ENCODE results near the gene POLN. TPM values are rescaled to one million over a fixed set of nuclear protein-coding genes. Genes with fewer than 3 reads are reported as not detected.

Gene POLN
- total and polyA plus RNA-seq, 11 donors: 0.38 to 4.5 (median 1.9) TPM

- TF ChIP-seq POLR2A (IDR thresholded peaks at IDR 0.05) (no peak), CTCF (IDR thresholded peaks at IDR 0.05) (no peak)
These were observed 217.2 kb downstream of the POLN start for GRCh38 chr4:2024683-2025082.

More at GRCh38 chr4:2024683-2025082, 217.2 kb downstream of the POLN start:
- Histone ChIP-seq H3K4me3 (no peak overlapping the region), H3K9me3 (no peaks in the 10 kb centered on the region), H3K27me3 (peaks cover 0 to 34% (median 0%) of the 10 kb centered on the region in 9 donors), H3K36me3 (no peaks in the 10 kb centered on the region), H3K4me1 (peaks cover 0 to 9% (median 1%) of the 10 kb centered on the region in 12 donors), H3K27ac (no peak overlapping the region)
- DNase-seq (no peak), ATAC-seq (no peak)
- intact Hi-C loops (cut with DNase I): no loop called here

Other genes with a start within 250 kb of the POLN start
- gene NELFA, start 233.1 kb downstream of the POLN start, total RNA-seq: 10 to 100 TPM in 5 of 9 donors, 1 to 10 TPM in 4; 8.1 to 14.9 (median 10.3) TPM
- 10 to 100 TPM; 10.4 to 12.8 TPM for gene NELFA, start 233.1 kb downstream of the POLN start, polyA plus RNA-seq
- gene NAT8L, start 182.8 kb downstream of the POLN start, total RNA-seq: 1 to 10 TPM in 1 of 9 donors, under 1 TPM in 8; 0.19 to 3.1 (median 0.33) TPM
- gene NAT8L, start 182.8 kb downstream of the POLN start, polyA plus RNA-seq: under 1 TPM; 0.27 to 0.30 TPM
- gene HAUS3, start within 50 bp of the POLN start, total RNA-seq: 1 to 10 TPM; 4.2 to 8.3 (median 6.3) TPM
- gene HAUS3, start within 50 bp of the POLN start, polyA plus RNA-seq: 1 to 10 TPM; 4.2 to 6.8 TPM
- 10 to 100 TPM; 27.5 to 76.6 (median 35.5) TPM for gene MXD4, start 20.0 kb upstream of the POLN start, total RNA-seq
- gene MXD4, start 20.0 kb upstream of the POLN start, polyA plus RNA-seq: 10 to 100 TPM; 39.0 to 55.5 TPM
- gene ZFYVE28, start 176.5 kb upstream of the POLN start, total RNA-seq: 10 to 100 TPM in 2 of 9 donors, 1 to 10 TPM in 7; 2.6 to 11.9 (median 5.6) TPM
- 1 to 10 TPM; 4.3 to 5.0 TPM for gene ZFYVE28, start 176.5 kb upstream of the POLN start, polyA plus RNA-seq
- not detected for gene CFAP99, start 176.8 kb upstream of the POLN start, total RNA-seq
- not detected for gene CFAP99, start 176.8 kb upstream of the POLN start, polyA plus RNA-seq
- gene RNF4, start 227.0 kb upstream of the POLN start, total RNA-seq: 10 to 100 TPM; 24.3 to 45.7 (median 30.8) TPM
- 10 to 100 TPM; 10.6 to 36.3 TPM for gene RNF4, start 227.0 kb upstream of the POLN start, polyA plus RNA-seq